ENCODE results near the gene UBE2G2.

GRCh38 chr21:44837537-44837936 lies 35.9 kb upstream of the UBE2G2 start:
- no peak for TF ChIP-seq POLR2A (IDR thresholded peaks at IDR 0.05)
- no peak for TF ChIP-seq CTCF (IDR thresholded peaks at IDR 0.05)
- TF ChIP-seq POLR2AphosphoS5 (IDR thresholded peaks at IDR 0.05): no peak

All from breast epithelium (tissue), 3 donors.